Body of pancreas (tissue), 4 donors: ENCODE data around the gene DBNL.

Source experiments
- CTCF ChIP-seq, 7 experiments: fragments of 450-650 bp in 4 of 7; fragments of 200-600 bp in 3 of 7; sonication (generic) in 3 of 7; IDR thresholded peaks; one replicate each; pipeline ENCODE4 v1.5.1; 2016 to 2019; ENCODE audit warnings: antibody characterized with exemption in 7 of 7
- POLR2A ChIP-seq, 3 donors: fragments of 450-650 bp; IDR thresholded peaks; one replicate each; pipeline ENCODE4 v1.6.1; 2016; ENCODE audit warnings: antibody characterized with exemption in 3 of 3, mild to moderate bottlenecking in 2 of 3

DNA sequence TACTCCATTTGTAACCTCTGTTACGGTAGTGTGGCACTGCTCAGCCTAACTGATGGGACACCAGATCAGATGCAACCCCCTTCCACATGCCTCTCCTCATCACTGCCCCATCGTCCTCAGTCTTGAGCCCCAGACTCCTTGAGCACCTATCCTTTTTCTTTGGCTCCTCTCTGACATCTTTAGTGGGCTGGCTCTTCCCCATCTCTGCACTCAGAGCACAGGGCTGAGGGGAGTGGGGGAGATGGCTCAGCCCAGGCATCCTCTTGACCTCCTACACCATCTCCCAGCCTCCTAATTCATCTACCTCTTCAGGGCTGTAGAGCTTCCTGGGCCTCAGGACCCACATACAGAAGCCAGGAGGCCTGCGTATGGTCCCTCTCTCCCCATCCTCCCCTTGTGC is 39.3 kb downstream of the DBNL start:
- TF ChIP-seq POLR2A (IDR thresholded peaks at IDR 0.05) = no peak
- no peak for TF ChIP-seq CTCF (IDR thresholded peaks at IDR 0.05)
